NCI-H748 (cell line): ENCODE results near the gene ZNF10.

Experiments
- DNase-seq: peaks from one replicate; lab custom pipeline; 2025; ENCODE audit not compliant: unreplicated experiment; lab: John Stamatoyannopoulos, UW

Gene ZNF10

GRCh38 chr12:133192847-133193246 is 62.4 kb downstream of the ZNF10 start:
- DNase-seq = no peak

GRCh38 chr12:133201888-133202287 is 71.5 kb downstream of the ZNF10 start:
- DNase-seq = no peak

- DNase-seq = peak; percentile 17
Observed at GRCh38 chr12:133202493-133203343, 72.3 kb downstream of the ZNF10 start.

GRCh38 chr12:133203344-133204263 is 73.2 kb downstream of the ZNF10 start:
- peak; percentile 45 for DNase-seq

GRCh38 chr12:133204264-133204603 is 73.8 kb downstream of the ZNF10 start:
- DNase-seq = no peak

GRCh38 chr12:133206390-133206789 is 76.0 kb downstream of the ZNF10 start:
- DNase-seq = no peak
